ENCODE results near the gene PTPN5.
"Not testable (repeated sequence)": the region's sequence is repeated elsewhere in the genome, so short reads cannot be mapped to it uniquely, and the experiment has no call there.

PTPN5 gene

DNA sequence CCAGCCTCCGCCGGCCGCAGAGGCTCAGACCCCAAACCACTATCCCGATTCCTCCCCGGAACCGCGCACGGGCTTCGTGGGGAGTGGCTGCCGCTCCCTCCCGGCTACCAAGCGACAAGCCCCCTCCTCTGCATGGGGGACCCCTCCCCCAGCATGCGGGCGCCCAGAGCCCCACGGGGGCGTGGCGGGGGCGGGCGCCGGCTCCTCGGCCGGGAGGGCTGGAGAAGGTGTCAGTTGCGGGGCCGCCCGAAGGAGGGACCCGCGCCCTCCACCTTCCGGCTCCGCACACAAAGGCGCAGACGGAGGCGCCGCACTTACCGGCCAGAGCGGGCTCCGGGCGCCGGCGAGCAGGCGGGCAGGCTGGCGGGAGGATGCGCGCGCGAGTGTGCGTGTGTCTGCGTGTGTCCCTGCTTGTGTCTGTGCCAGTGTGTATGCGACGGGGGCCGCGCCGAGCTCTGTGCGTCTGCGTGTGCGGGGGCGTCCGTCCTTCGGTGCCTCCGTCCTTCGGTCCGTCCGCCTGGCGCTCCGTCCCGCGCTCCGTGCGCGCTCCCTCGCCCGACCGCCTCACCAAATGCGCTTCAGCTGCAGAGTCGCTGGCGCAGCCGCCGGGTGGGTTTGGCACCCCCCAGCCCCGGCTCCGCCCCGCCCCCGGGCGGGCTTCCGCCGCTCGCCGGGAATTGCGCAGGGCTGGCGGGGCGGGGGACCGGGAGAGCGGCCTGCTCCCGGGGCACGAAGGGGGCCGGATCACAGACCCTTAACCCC, at the start of gene PTPN5:
Gene PTPN5 (minus strand): TSS at position 592 of the 762 bp plus-strand sequence. CDS start 19,840 bp downstream, outside the sequence.
- peak; percentile 62 for DNase-seq (ENCODE audit: low spot score)

- no peak for DNase-seq (ENCODE audit: low spot score)
Measured at GRCh38 chr11:18836417-18836816, 44.8 kb upstream of the PTPN5 start.

DNA sequence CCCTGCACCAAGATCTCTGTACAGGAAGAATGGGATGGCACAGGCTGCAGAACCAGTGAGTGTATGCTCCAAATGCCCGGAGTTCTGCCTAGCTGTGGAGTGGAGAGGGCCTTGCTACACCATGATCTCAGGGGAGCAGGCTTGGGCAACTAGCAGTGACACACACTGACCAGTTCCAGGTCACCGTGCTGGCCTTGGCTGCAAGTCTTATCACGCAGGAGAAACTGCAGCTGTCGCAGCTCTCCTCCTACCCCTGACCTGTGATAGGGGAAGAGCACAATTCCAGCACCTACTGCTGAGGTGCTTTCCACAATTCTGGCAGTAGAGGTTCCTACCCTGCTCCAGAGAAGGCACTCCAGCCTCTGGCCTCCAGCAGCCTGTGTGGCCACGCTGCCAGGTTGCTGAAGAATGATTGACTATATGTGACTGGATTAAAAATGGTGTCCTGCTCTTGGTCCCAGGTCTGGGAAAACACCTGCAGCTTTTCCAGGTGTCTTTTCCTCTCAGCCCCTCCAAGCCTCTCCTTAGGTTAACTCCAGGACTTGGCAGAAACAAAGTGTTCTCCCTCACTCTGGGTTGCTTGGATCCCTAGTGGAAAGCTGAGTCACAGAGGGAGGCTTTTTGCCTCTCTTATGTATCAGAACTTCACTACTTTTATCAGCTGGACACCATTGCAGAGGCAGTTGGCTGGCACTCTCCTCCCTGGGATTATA, 43.3 kb upstream of the PTPN5 start:
- DNase-seq (ENCODE audit: low spot score): no peak

DNA sequence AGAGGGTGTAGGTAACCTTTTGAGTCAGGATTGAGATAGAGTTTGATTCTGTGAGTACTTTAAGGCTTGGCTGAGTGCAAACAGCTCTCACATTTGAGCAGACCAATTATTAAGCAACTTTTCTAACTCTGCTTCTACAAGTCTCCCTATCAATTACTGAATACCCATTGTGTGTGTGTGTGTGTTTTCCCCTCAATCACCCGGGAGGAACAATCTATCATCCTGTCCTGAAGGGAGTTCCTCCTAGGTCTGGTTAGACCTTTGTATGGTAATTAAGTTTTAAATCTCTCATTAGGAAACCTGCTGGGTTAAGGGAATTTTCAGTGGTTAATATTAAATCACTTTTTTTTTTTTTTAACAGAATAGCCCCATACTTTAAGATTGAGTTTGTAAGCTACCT, 28.6 kb upstream of the PTPN5 start:
- DNase-seq (ENCODE audit: low spot score): not testable (repeated sequence)

GRCh38 chr11:18804199-18804999, 12.8 kb upstream of the PTPN5 start:
- no peak for DNase-seq (ENCODE audit: low spot score)

DNA sequence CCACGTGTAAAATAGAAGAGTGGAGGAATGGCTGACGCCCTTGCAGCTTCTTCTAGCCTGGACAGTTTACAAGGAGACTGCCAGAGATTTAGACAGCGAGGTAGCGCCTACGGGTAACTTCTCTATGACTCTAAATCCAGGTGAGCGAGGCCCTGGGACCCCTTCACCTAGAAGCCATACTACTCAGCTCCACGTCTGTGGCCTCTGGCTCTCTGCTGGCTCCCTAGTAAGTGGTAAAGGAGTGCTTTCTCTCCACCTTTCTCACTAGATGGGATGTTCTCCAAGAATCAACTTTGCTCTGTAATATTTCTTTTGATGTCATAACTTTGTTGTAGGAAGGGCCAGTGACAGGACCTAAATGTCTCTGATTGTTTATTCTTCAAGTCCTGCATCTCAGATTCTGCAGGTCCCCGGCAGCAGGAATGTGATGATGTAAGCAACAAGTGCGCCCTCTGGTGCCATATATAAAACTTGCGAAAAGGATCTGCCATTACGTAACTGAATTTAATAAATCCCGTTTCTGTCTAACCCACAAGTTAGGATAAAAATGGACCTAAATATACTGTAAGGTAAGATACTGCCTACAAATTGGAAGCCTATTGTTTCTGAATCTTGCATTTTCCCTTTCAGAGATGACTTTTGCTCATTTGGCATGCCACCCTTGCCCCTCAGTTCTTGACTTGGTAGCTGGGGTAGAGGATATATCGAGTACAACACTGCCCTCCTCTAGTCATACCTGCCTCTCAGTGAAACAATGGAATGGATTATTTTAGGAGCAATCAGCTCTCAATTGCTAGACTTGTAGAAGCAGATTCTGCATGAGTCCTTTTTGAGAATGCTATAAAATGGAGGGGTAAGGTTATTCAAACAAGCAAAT, 11.0 kb upstream of the PTPN5 start:
- DNase-seq (ENCODE audit: low spot score): peak; percentile 57

- no peak for DNase-seq (ENCODE audit: low spot score)
Measured at GRCh38 chr11:18798799-18799469, 7.3 kb upstream of the PTPN5 start.

DNA sequence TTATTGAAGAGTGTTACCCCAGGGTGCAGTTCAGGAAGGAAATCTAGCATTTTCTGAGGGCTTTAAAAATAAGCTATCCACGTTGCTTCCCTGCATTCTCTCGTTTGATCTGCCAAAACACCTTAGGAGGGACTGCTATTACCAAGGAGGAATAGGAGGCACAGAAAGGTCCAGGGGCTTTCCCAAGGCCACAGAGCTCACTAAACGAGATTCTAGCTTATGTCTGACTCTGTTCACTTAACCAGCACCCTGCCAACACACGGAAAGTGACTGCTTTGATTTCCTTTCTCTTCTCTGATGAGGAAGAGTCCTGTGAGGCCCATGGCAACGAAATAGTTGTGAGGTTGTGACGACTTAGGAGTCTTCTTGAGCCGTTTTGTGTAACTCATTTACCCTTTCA, 3.4 kb upstream of the PTPN5 start:
- no peak for DNase-seq (ENCODE audit: low spot score)

DNA sequence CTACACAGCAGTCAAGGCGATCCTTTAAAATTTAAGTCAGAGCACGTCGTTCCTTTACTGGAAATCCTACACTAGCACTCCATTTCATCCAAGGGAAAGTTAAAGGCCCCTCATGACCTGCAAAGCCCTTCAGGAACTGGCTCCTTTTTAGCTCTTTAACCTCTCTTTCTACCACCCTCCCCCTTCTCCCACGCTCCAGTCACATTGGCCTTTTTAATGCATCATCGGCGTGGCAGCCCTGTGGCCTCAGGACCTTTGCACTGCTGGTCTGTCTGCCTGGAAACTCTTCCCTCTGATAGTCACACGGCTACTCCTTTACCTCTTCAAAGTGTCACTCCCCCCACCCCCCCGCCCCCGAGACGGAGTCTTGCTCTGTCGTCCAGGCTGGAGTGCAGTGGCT, 1.2 kb upstream of the PTPN5 start:
- no peak for DNase-seq (ENCODE audit: low spot score)

GRCh38 chr11:18791969-18792628, 501 bp upstream of the PTPN5 start:
- DNase-seq (ENCODE audit: low spot score): peak; percentile 51

- DNase-seq (ENCODE audit: low spot score): no peak
Measured at GRCh38 chr11:18790883-18791206, 753 bp downstream of the PTPN5 start.

DNA sequence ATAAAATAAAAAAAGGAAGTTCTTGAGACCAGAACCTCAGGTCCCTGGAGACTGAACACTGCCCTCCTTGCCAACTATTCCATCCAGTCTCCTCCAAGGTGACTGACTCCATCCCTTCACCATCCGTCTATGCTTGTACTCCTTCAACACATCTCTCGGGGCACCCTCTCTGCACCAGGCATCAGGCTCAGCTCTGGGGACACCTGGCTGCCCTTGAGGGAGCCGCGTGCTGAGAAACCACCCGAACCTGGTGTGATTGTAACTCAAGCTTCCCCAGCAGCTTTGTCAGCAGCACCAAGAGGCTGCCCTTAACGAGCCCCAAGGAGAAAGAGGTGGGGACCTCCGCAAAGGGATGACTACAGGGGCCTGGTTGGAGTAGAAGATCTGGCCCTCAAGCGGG, 1.7 kb downstream of the PTPN5 start:
- DNase-seq (ENCODE audit: low spot score): no peak

- DNase-seq (ENCODE audit: low spot score): no peak
Measured at GRCh38 chr11:18785411-18785810, 6.2 kb downstream of the PTPN5 start.

- no peak for DNase-seq (ENCODE audit: low spot score)
Measured at GRCh38 chr11:18780896-18781295, 10.7 kb downstream of the PTPN5 start.

DNA sequence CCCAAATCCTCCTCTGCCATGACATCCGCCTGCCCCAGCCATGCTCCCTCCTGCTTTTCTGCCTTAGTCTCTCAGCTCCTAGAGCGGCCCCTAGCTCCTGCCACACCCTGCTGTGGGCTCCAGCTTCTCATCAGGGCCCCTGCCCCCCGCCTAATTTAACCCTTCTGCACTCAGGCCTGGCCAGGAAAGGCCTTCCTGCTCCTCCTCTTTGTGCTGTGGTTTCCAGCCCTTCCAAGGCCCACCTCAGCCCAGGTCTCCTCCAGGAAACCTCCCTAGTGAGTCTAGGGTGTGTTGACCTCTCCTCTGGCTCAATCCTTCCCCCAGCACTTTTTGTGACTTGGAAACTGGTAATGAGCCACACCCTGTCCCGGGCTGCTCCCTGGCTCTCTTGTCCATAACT, 11.3 kb downstream of the PTPN5 start:
- no peak for DNase-seq (ENCODE audit: low spot score)

GRCh38 chr11:18778468-18778867, 13.1 kb downstream of the PTPN5 start:
- DNase-seq (ENCODE audit: low spot score): no peak

DNA sequence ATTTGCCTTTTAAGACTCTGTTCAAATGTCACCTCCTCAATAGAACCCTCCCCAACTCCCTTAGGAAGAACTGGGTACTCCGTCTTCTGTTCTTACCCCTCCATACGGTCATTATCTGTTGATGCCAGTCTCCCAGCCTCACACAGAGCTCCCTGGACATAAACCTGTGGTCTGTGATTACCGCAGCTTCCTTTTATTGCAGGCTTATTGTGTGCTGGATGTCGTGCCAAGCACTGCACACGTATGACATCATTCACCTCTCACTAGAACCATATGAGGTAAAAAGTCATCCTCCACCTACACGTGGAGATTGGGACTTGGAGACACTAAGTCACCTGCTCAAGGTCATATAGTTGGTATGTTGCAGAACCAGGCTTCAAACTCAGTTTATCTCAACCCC, 15.3 kb downstream of the PTPN5 start:
- DNase-seq (ENCODE audit: low spot score): no peak

DNA sequence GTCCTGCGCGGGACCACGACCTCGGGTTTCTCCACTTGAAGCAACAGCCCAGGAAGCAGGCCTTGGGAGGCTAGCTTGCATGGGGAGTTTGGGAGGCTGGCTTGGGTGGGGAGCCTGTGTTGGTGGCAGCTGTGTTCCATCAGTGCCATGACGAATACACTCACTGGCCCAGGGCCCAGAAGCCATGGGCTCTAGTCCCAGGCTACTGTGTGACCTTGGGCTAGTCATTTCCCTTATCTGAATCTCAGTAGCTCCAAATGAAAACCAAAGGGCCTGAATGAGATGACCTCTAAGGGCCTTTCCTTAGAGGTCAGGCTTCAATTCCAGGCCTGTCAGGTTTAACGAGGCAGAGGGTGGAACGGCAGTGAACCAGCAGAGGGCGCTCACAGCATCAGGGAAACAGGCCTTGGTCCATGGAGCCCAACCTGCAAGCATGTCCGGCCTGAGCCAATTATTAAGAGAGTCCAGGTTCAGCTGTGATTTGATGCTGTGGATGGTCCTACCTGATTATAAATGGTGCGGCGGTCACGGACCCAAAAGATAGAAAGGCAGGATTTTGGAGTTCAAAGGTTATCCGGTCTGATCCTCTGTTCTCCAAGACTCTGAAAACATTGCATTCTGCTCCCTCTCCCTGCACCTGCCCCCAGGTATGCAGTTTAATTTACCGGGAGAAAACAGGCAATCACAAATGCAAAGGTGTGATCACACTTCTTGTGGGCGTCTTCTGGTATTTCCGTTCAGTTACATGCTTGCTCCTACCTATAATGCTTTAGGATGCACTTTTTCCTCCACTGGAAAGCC, 15.9 kb downstream of the PTPN5 start:
- peak; percentile 75 for DNase-seq (ENCODE audit: low spot score)

DNA sequence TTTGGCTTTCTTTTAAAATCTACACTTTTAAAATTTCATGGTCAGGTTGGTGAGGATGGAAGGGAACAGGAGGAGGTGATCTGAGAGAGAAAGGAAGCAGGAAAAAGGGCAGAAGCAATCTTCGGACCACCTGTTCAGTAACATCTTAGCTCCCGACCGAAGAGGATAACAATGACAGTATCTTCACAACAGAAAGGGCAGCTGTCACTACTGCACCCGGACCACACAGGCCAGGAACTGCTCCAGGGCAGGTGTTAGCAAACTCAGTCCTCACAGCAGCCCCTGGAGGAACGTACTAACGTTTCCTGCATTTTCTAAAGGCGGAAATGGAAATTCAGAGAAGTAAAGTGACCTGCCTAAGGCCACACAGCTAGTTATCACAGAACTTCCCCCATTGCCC, 16.8 kb downstream of the PTPN5 start:
- no peak for DNase-seq (ENCODE audit: low spot score)

- no peak for DNase-seq (ENCODE audit: low spot score)
Measured at GRCh38 chr11:18773681-18774080, 17.9 kb downstream of the PTPN5 start.
